ENCODE measurements around the gene PHYHIPL.

GRCh38 chr10:59177836-59178235, 1.4 kb downstream of the PHYHIPL start:
- no peak for TF ChIP-seq CTCF (IDR thresholded peaks at IDR 0.05)
- no peak for TF ChIP-seq POLR2A (IDR thresholded peaks at IDR 0.05)
